ENCODE data around the gene REXO4. TPM values are rescaled to one million over a fixed set of nuclear protein-coding genes. Genes with fewer than 3 reads are reported as not detected.

REXO4 gene
- total and polyA plus RNA-seq, 2 of the 4 experiments (the other 2 are of a cell fraction): 16.1 to 21.8 TPM

GRCh38 chr9:133366435-133366834 is 51.4 kb downstream of the REXO4 start:
- Histone ChIP-seq H3K23ac (ENCODE audit: low read depth, low read length) (no peak overlapping the region), H3K4me3 (ENCODE audit: insufficient read depth, low read depth, low read length) (no peak overlapping the region), H2BK20ac (ENCODE audit: low read depth, low read length) (no peak overlapping the region), H2BK5ac (ENCODE audit: low read depth, low read length, poor library complexity, severe bottlenecking) (no peak overlapping the region), H3K4ac (ENCODE audit: low read depth, low read length) (no peak overlapping the region), H3K9me1 (ENCODE audit: insufficient read depth, low read length) (peaks cover 22% of the 10 kb centered on the region), H4K91ac (ENCODE audit: insufficient read depth, low read depth, low read length) (no peak overlapping the region), H2AK9ac (replicated peaks; ENCODE audit: low read depth, low read length, poor library complexity) (no peak overlapping the region), H3K56ac (ENCODE audit: extremely low read depth, insufficient read depth, low read length) (no peak overlapping the region), H2BK15ac (ENCODE audit: low read depth, low read length) (no peak overlapping the region), H3K14ac (replicated peaks; ENCODE audit: low read depth, low read length) (no peak overlapping the region), H3K4me2 (ENCODE audit: low read depth, low read length) (no peak overlapping the region), H3K18ac (ENCODE audit: low read depth, low read length) (no peak overlapping the region), H4K20me1 (ENCODE audit: insufficient read depth, low read length) (peaks cover 96% of the 10 kb centered on the region), H3K27me3 (ENCODE audit: control insufficient read depth, insufficient read depth, low read length) (no peaks in the 10 kb centered on the region), H3K9ac (ENCODE audit: low read depth, low read length) (no peak overlapping the region), H3K79me1 (ENCODE audit: low read depth in 1 of 2, low read length in 2 of 2) (peaks cover 33 to 79% of the 10 kb centered on the region in 2 experiments), H3K4me1 (ENCODE audit: control insufficient read depth, insufficient read depth, low read length) (peaks cover 6% of the 10 kb centered on the region), H3K27ac (ENCODE audit: insufficient read depth, low read length) (no peak overlapping the region), H3K9me3 (ENCODE audit: control insufficient read depth, insufficient read depth, low read length) (no peaks in the 10 kb centered on the region), H2AFZ (replicated peaks; ENCODE audit: low read length, poor library complexity) (no peak overlapping the region), H2BK120ac (ENCODE audit: low read depth, low read length) (no peak overlapping the region), H4K5ac (ENCODE audit: low read depth, low read length) (no peak overlapping the region), H2AK5ac (ENCODE audit: low read depth, low read length) (no peak overlapping the region), H3K36me3 (ENCODE audit: control insufficient read depth, insufficient read depth, low read length) (peaks cover 86% of the 10 kb centered on the region), H4K8ac (ENCODE audit: low read depth in 2 of 2, low read length in 2 of 2) (no peak overlapping the region)
- 100% methylated on average over 2 of the region's 11 CpGs; no CpG with 5 or more reads in 1 of the 2 experiments for WGBS, 2 experiments (ENCODE audit: extremely low coverage in 2 of 2, insufficient read length in 1 of 2)
- DNase-seq (no peak), ATAC-seq (ENCODE audit: low read depth) (no peak)
- no peak for TF ChIP-seq SMC3 (IDR thresholded peaks at IDR 0.05; ENCODE audit: low read depth, low read length)
- TF ChIP-seq RFX5 (IDR thresholded peaks at IDR 0.05; ENCODE audit: low read depth, low read length): no peak
- intact Hi-C loops (cut with micrococcal nuclease) (no loop called here), in situ Hi-C loops (cut with MboI; ENCODE audit: low sequenced_read_pairs) (no loop called here), dilution Hi-C loops (cut with HindIII; ENCODE audit: low sequenced_read_pairs, unreplicated experiment) (no loop called here)
- no TSS peak for BruUV-seq (replicated peaks)
- ChIA-PET CTCF (no interaction called here), POLR2A (ENCODE audit: unreplicated experiment) (no interaction called here)
